Activated CD8-positive, alpha-beta T cell treated with anti-CD3 and anti-CD28 coated beads for 36 hours (primary cell): ENCODE results near the gene PPP1R9B. TPM values are rescaled to one million over a fixed set of nuclear protein-coding genes. Genes with fewer than 3 reads are reported as not detected.

Experiments
- ATAC-seq: fragments of 200-7000 bp; cut with Tn5 transposase; one replicate; pipeline ENCODE4 v1.10.0; 2021; ENCODE audit warnings: mild to moderate bottlenecking, moderate library complexity
- CTCF ChIA-PET: fragments of 350-600 bp; sonication (Branson Sonifier 250); formaldehyde crosslinking; loops from one replicate; lab custom pipeline; 2021; ENCODE audit warnings: antibody characterized with exemption; lab: Charles Lee
- POLR2A ChIA-PET: fragments of 350-600 bp; sonication (Branson Sonifier 250); formaldehyde crosslinking; loops from one replicate; lab custom pipeline; 2021; ENCODE audit warnings: antibody characterized with exemption; lab: Charles Lee
- DNase-seq: peaks from one replicate; pipeline ENCODE4 v3.0.0-alpha.2; 2020
- H3K27ac Mint-ChIP-seq: one replicate; pipeline ENCODE4 v1.8.0; 2021; ENCODE audit warnings: mild to moderate bottlenecking, mixed read lengths
- H3K27me3 Mint-ChIP-seq: one replicate; pipeline ENCODE4 v1.8.0; 2021; ENCODE audit warnings: mixed read lengths
- H3K36me3 Mint-ChIP-seq: one replicate; pipeline ENCODE4 v1.8.0; 2021; ENCODE audit warnings: low read depth, mixed read lengths
- H3K4me1 Mint-ChIP-seq: one replicate; pipeline ENCODE4 v1.8.0; 2021; ENCODE audit warnings: low read depth, mixed read lengths
- H3K4me3 Mint-ChIP-seq: one replicate; pipeline ENCODE4 v1.8.0; 2021; ENCODE audit warnings: mild to moderate bottlenecking, moderate library complexity, mixed read lengths
- H3K9me3 Mint-ChIP-seq: one replicate; pipeline ENCODE4 v1.8.0; 2021; ENCODE audit warnings: mixed read lengths
- CTCF ChIP-seq: fragments of 200-600 bp; IDR thresholded peaks from one replicate; pipeline ENCODE4 v1.8.0; 2022; ENCODE audit warnings: antibody characterized with exemption, mild to moderate bottlenecking
- intact Hi-C: fragments of 100-400 bp; cut with micrococcal nuclease; formaldehyde crosslinking; loops from one replicate; pipeline ENCODE4 v1.10.0; 2022
- total RNA-seq, 2 experiments: library from RNA; stranded (reverse); gene quantifications; one replicate each; pipeline ENCODE4 v1.2.3, GENCODE V29; 2021

PPP1R9B gene
- total RNA-seq, 2 experiments from 2014 or later, result 52.4 to 56.4 TPM

DNA sequence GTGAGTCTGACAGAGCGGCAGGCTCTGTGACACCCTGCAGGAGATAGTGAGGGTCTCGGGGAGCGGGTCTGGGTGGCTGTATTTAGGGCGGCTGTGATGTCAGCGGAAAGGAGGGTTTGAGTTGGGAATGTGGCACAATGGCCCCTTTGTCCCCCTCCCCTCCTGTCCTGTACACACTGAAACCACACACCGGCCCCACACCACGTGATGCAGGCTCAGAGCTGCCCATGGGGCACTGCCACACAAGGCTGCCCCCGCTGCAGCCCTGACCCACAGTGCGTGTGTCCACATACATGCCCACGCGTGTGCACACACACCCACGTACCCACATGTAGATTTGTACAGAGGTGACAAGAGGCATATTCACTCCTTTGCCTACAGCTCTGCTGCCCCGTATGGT is 30.7 kb upstream of the PPP1R9B start:
- Mint-ChIP-seq H3K4me3 (no peak overlapping the region), H3K36me3 (no peaks in the 10 kb centered on the region), H3K27me3 (no peaks in the 10 kb centered on the region), H3K9me3 (no peaks in the 10 kb centered on the region), H3K27ac (no peak overlapping the region), H3K4me1 (peaks cover 18% of the 10 kb centered on the region)
- TF ChIP-seq CTCF, result no peak
- ChIA-PET POLR2A (no interaction called here), CTCF (interaction anchor here (0.8 to 1.6 kb wide), 2 partner anchors 12 to 15 kb away, joined by 3 to 7 read pairs; partner anchors contain the start of gene SGCA)
- intact Hi-C loops, result no loop called here
- no peak for DNase-seq
- ATAC-seq, result no peak

- Mint-ChIP-seq H3K36me3 (no peaks in the 10 kb centered on the region), H3K4me1 (peaks cover 18% of the 10 kb centered on the region), H3K27me3 (no peaks in the 10 kb centered on the region), H3K4me3 (no peak overlapping the region), H3K9me3 (no peaks in the 10 kb centered on the region), H3K27ac (no peak overlapping the region)
- DNase-seq (no peak), ATAC-seq (no peak)
- intact Hi-C loops, result no loop called here
- TF ChIP-seq CTCF, result no peak
- ChIA-PET POLR2A (no interaction called here), CTCF (no interaction called here)
Observed at GRCh38 chr17:50180620-50181019, 30.1 kb upstream of the PPP1R9B start.

DNA sequence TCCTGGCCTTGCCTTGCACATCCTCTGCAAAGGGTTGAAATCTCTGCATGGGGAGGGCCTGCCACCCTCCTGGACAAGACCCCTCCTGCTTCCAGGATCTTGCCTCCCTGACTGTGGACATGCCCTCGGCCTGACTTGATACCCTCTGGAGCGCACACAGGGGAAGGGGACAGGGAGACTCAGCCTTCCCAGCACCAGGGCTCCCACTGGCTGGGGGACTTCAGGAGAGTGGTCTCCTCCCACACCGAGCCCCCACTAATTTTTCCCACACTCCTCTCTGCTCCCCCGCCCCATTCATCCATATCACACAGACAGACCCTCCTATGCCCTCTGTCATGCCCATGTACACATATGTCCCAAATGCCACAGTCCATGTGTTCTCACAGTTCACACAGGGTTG is 29.6 kb upstream of the PPP1R9B start:
- Mint-ChIP-seq H3K27ac (no peak overlapping the region), H3K4me1 (peaks cover 18% of the 10 kb centered on the region), H3K36me3 (no peaks in the 10 kb centered on the region), H3K9me3 (no peaks in the 10 kb centered on the region), H3K27me3 (no peaks in the 10 kb centered on the region), H3K4me3 (no peak overlapping the region)
- ATAC-seq, result no peak
- DNase-seq, result no peak
- intact Hi-C loops, result no loop called here
- ChIA-PET POLR2A (no interaction called here), CTCF (no interaction called here)
- TF ChIP-seq CTCF, result no peak

DNA sequence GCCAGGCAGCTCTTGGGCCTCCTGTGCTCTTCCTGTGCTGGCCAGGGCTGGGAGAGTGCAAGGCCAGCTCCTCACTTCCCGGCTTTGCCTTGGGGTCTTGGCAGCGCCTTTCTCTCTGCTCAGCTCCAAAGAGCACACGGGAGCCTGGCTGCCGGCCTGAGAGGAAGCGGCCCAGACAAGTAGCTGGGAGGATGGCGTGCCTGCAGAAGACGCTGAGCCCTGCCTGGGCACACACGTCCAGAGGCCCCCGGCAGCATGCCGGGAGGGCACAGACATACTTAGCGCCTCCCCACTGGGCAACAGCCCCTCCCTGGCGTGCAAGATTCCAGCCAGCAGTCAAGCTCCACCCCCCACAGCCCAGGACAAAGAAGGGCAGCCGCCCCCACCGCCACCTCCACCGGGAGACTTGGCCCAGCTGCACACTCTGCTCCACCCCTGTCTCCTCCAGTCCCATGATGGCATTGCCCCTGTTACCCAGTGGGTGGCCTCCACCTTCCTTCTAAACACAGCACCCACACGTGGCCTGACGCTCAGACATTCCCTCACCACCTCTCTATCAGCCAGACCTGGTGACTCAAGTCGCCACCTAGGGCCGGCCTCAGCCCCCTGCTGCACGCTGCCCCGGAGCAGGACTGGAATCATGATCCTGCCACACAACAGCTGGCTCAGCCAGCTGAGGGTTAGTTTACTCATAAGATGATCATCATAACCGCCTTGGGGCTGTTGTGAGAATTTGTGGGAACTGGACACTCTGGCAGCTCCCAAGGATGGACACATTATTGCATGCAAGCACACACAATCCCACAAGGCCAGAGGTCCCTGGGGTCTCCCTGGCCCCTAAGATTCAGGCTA is 27.7 kb upstream of the PPP1R9B start:
- Mint-ChIP-seq H3K4me3 (no peak overlapping the region), H3K4me1 (peaks cover 6% of the 10 kb centered on the region), H3K9me3 (no peaks in the 10 kb centered on the region), H3K27ac (peak overlapping the region; percentile 2), H3K27me3 (no peaks in the 10 kb centered on the region), H3K36me3 (no peaks in the 10 kb centered on the region)
- ChIA-PET CTCF (interaction anchor here (0.9 to 3.6 kb wide), 16 partner anchors 9 to 119 kb away, joined by 3 to 36 read pairs (median 4); partner anchors contain the start of genes COL1A1 and SGCA), POLR2A (interaction anchor here (1.7 kb wide), 1 partner anchor 16 kb away, joined by 9 read pairs; no protein-coding TSS in a partner anchor)
- intact Hi-C loops, result no loop called here
- DNase-seq, result peak; percentile 70
- peak; percentile 93 for ATAC-seq
- peak; percentile 42 for TF ChIP-seq CTCF

DNA sequence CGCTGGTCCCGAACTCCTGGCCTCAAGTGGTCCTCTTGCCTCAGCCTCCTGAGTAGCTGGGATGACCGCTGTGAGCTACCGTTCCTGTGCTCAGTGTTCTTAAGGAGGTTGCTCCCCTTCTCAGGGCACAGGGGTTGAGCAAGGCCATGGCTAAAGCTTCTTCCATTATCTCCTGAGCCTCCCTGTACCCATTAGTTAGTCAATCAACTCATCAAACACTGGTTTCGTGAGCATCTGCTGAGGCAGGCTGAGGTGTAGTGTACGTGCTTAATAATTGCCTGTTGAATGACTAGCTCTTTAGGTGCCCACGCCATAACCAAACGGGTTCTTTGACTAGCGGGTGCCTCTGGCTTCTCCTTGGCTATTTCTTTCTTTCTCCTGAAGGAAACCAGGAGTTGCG is 27.0 kb upstream of the PPP1R9B start:
- Mint-ChIP-seq H3K4me1 (peaks cover 6% of the 10 kb centered on the region), H3K27me3 (no peaks in the 10 kb centered on the region), H3K36me3 (no peaks in the 10 kb centered on the region), H3K27ac (no peak overlapping the region), H3K9me3 (no peaks in the 10 kb centered on the region), H3K4me3 (no peak overlapping the region)
- no peak for ATAC-seq
- CTCF ChIA-PET, result interaction anchor here (0.9 to 3.6 kb wide), 13 partner anchors 8 to 119 kb away, joined by 3 to 36 read pairs (median 5); partner anchors contain the start of genes COL1A1 and SGCA
- POLR2A ChIA-PET, result interaction anchor here (1.7 kb wide), 1 partner anchor 15 kb away, joined by 9 read pairs; no protein-coding TSS in a partner anchor
- TF ChIP-seq CTCF, result no peak
- intact Hi-C loops, result no loop called here
- no peak for DNase-seq
